Tibial artery (tissue), 4 donors: ENCODE data around the gene S100A14.
"Not testable (repeated sequence)": the region's sequence is repeated elsewhere in the genome, so short reads cannot be mapped to it uniquely, and the experiment has no call there.

Experiments used
- DNase-seq, 2 donors: peaks; one replicate each; pipeline ENCODE4 v3.0.0-alpha.2; 2019
- H3K27ac ChIP-seq, 2 donors: fragments of 200-600 bp; sonication (generic) in 1 of 2; 1 replicate in 1 of 2; 2 replicates in 1 of 2; pipeline ENCODE4 v1.5.1; 2018 to 2019; ENCODE audit warnings: mild to moderate bottlenecking in 1 of 2
- H3K27me3 ChIP-seq, 2 donors: fragments of 200-600 bp; sonication (generic) in 1 of 2; one replicate each; pipeline versions ENCODE4 v1.5.1 to v1.6.0; 2016 to 2019
- H3K36me3 ChIP-seq, 3 donors: fragments of 200-600 bp; sonication (generic) in 2 of 3; one replicate each; pipeline ENCODE4 v1.5.1; 2016 to 2019; ENCODE audit warnings: mild to moderate bottlenecking in 2 of 3
- H3K4me1 ChIP-seq, 4 donors: fragments of 200-600 bp; sonication (generic) in 2 of 4; 1 replicate in 3 of 4; 2 replicates in 1 of 4; pipeline ENCODE4 v1.5.1; 2016 to 2019
- H3K4me3 ChIP-seq, 2 donors: fragments of 200-600 bp; sonication (generic) in 1 of 2; 1 replicate in 1 of 2; 2 replicates in 1 of 2; pipeline ENCODE4 v1.5.1; 2018 to 2019; ENCODE audit warnings: mild to moderate bottlenecking in 2 of 2
- H3K9me3 ChIP-seq, 3 donors: fragments of 200-600 bp; sonication (generic) in 1 of 3; one replicate each; pipeline ENCODE4 v1.5.1; 2016 to 2019
- intact Hi-C: fragments of 100-400 bp; cut with DNase I; formaldehyde crosslinking; loops from one replicate; pipeline ENCODE4 v1.15.0; 2023; ENCODE audit warnings: low total_unique reads
- TF ChIP-seq, protein P1 (sequence below), 2 experiments: fragments of 200-600 bp in 1 of 2; fragments of 450-650 bp in 1 of 2; IDR thresholded peaks; one replicate each; pipeline ENCODE4 v1.5.1; 2017 to 2019; ENCODE audit warnings: antibody characterized with exemption in 2 of 2, mild to moderate bottlenecking in 1 of 2, moderate library complexity in 1 of 2

The S100A14 gene

DNA sequence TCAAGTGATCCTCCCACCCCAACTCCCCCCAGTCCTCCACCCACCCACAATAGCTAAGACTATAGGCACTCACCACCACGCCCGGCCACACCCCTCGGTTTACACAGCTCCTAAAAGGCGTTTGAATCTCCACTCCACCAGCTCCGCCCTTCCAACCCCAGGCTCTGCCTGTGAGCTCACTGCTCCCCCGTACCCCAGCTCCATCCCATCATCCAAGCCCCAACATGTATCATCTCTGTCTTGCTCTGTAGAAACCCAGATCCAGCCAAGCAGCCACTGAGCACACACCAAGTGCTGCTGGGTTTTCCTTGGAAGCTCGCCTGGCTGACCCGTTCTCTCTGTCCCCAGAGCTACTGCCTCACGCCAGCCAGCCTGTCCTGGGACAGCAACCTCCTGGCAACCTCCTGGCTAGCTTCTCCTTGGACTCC is 38.5 kb downstream of the S100A14 start:
- Histone ChIP-seq H3K9me3 (no peaks in the 10 kb centered on the region), H3K4me3 (no peak overlapping the region), H3K27ac (peak overlapping the region in 1 of 2 donors; percentile 28), H3K27me3 (no peaks in the 10 kb centered on the region), H3K36me3 (no peaks in the 10 kb centered on the region), H3K4me1 (peaks cover 0 to 24% (median 16%) of the 10 kb centered on the region in 4 donors)
- TF ChIP-seq, protein P1, sequence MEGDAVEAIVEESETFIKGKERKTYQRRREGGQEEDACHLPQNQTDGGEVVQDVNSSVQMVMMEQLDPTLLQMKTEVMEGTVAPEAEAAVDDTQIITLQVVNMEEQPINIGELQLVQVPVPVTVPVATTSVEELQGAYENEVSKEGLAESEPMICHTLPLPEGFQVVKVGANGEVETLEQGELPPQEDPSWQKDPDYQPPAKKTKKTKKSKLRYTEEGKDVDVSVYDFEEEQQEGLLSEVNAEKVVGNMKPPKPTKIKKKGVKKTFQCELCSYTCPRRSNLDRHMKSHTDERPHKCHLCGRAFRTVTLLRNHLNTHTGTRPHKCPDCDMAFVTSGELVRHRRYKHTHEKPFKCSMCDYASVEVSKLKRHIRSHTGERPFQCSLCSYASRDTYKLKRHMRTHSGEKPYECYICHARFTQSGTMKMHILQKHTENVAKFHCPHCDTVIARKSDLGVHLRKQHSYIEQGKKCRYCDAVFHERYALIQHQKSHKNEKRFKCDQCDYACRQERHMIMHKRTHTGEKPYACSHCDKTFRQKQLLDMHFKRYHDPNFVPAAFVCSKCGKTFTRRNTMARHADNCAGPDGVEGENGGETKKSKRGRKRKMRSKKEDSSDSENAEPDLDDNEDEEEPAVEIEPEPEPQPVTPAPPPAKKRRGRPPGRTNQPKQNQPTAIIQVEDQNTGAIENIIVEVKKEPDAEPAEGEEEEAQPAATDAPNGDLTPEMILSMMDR (IDR thresholded peaks at IDR 0.05), result no peak
- DNase-seq, result peak; percentile 39 to 85
- intact Hi-C loops, result no loop called here

DNA sequence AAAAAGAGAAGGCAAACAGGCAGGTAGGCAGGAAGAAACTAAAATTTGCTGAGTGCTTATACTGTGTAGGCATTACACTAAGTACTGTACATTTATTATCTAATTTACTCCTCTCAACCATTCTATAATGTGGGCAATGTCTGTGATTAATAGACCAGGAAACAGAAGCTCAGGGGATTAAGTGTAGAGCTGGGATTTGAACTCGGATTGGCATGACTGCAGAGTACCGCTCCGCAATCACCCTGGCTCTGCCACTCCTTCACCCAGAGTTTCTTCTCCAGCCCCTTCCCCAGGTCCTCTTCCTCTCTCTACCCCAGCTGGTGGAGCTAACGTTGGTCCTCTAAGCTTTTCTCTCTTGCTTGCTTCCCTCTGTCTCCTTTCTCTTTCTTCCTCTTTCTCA is 39.0 kb downstream of the S100A14 start:
- TF ChIP-seq, protein P1 (IDR thresholded peaks at IDR 0.05), result no peak
- Histone ChIP-seq H3K4me3 (no peak overlapping the region), H3K27me3 (no peaks in the 10 kb centered on the region), H3K36me3 (no peaks in the 10 kb centered on the region), H3K4me1 (peaks cover 0 to 28% (median 18%) of the 10 kb centered on the region in 4 donors), H3K27ac (peak overlapping the region in 1 of 2 donors; percentile 28), H3K9me3 (no peaks in the 10 kb centered on the region)
- peak in 1 of 2 donors; percentile 24 for DNase-seq
- intact Hi-C loops, result no loop called here

DNA sequence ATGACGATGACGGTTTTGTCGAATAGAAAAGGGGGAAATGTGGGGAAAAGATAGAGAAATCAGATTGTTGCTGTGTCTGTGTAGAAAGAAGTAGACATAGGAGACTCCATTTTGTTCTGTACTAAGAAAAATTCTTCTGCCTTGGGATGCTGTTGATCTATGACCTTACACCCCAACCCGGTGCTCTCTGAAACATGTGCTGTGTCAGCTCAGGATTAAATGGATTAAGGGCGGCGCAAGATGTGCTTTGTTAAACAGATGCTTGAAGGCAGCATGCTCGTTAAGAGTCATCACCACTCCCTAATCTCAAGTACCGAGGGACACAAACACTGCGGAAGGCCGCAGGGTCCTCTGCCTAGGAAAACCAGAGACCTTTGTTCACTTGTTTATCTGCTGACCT is 40.6 kb downstream of the S100A14 start:
- DNase-seq, intact Hi-C loops, H3K36me3 ChIP-seq, H3K9me3 ChIP-seq, H3K27me3 ChIP-seq, H3K4me3 ChIP-seq, H3K27ac ChIP-seq: not testable (repeated sequence)
- H3K4me1 ChIP-seq, result peaks cover 0 to 31% (median 19%) of the 10 kb centered on the region in 4 donors

DNA sequence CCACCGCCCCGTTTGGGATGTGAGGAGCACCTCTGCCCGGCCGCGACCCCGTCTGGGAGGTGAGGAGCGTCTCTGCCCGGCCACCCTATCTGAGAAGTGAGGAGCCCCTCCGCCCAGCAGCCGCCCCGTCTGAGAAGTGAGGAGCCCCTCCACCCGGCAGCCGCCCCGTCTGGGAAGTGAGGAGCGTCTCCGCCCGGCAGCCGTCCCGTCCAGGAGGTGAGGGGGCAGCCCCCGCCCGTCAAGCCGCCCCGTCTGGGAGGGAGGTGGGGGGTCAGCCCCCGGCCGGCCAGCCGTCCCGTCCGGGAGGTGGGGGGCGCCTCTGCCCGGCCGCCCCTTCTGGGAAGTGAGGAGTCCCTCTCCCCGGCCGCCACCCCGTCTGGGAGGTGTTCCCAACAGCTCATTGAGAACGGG is 41.0 kb downstream of the S100A14 start:
- not testable (repeated sequence) for H3K9me3 ChIP-seq, H3K27ac ChIP-seq

DNA sequence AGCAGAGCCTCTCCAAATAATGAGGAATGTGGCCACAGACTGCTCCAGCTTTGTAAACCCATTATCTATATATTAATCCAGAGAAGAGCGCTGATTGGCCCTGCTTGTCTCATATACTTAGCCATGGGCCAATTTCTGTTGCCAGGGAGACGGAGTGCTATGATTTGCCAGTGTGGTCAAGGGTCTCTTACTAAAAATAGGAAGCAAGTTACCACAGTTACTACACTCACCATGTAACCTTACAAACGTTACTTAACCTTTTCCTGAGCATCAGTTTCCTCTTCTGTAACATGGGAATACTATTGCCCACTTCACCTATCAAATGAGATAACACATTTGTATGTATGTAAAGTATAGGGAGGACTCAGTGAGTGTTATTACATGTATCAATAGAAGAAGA is 42.8 kb downstream of the S100A14 start:
- Histone ChIP-seq H3K9me3 (no peaks in the 10 kb centered on the region), H3K27ac (peak overlapping the region; percentile 54 to 65), H3K36me3 (no peaks in the 10 kb centered on the region), H3K27me3 (no peaks in the 10 kb centered on the region), H3K4me3 (no peak overlapping the region), H3K4me1 (peaks cover 2 to 36% (median 24%) of the 10 kb centered on the region in 4 donors)
- intact Hi-C loops, result loop anchor here (2.0 kb wide), 1 partner anchor 43 kb away; the partner anchor contains the start of gene S100A14
- TF ChIP-seq, protein P1 (IDR thresholded peaks at IDR 0.05), result no peak
- DNase-seq, result peak in 1 of 2 donors; percentile 28

More for the DNA sequence above, 41.0 kb downstream of the S100A14 start:
- DNase-seq, result peak in 1 of 2 donors; percentile 60
- intact Hi-C loops, H3K36me3 ChIP-seq, H3K4me3 ChIP-seq, H3K27me3 ChIP-seq: not testable (repeated sequence)
- peaks cover 0 to 31% (median 19%) of the 10 kb centered on the region in 4 donors for H3K4me1 ChIP-seq

DNA sequence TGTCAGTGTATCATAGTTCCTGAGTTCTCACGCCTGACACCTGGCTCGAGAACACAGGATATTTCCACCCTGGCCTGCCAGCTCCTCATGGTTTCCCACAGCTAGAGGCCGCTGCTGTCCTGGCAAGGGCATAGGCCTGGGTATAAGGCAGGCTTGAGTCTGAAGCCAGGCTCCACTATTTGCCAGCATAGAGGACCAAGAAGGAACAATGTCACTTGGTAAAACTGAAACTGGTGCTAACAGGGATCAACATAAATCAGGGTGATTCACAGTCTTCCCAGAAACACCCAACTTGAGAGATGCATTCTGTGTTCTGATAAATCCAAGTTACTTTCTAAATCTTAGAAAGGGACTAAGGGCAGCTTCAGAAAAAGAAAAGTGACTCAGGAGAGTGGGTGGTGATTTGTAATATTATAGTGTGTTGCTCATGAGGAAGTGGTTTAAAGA is 43.5 kb downstream of the S100A14 start:
- H3K27ac ChIP-seq, result peak overlapping the region; percentile 54 to 65
- peak; percentile 90 to 93 for DNase-seq
- no peaks in the 10 kb centered on the region for H3K9me3 ChIP-seq
- H3K36me3 ChIP-seq, result no peaks in the 10 kb centered on the region
- no peaks in the 10 kb centered on the region for H3K27me3 ChIP-seq
- H3K4me3 ChIP-seq, result no peak overlapping the region
- intact Hi-C loops, result loop anchor here (2.0 kb wide), 1 partner anchor 44 kb away; the partner anchor contains the start of gene S100A14
- TF ChIP-seq, protein P1 (IDR thresholded peaks at IDR 0.05), result peak; percentile 78 to 90
- H3K4me1 ChIP-seq, result peaks cover 5 to 36% (median 28%) of the 10 kb centered on the region in 4 donors
